GM12878 (cell line): ENCODE measurements around the gene TMEM132C. TPM values are rescaled to one million over a fixed set of nuclear protein-coding genes. Genes with fewer than 3 reads are reported as not detected.

Experiments used
- ATAC-seq: fragments of 200-7000 bp; cut with Tn5 transposase; 3 replicates; pipeline ENCODE4 v1.9.1; 2020; ENCODE audit warnings: mild to moderate bottlenecking, moderate library complexity
- BruUV-seq: library from RNA; stranded (reverse); fragments of 400-500 nt; replicated peaks from 2 replicates; lab custom pipeline; 2021; lab: Mats Ljungman, UMichigan
- CTCF ChIA-PET: fragments of 300-600 bp; sonication (Branson Sonifier 250); formaldehyde crosslinking; extraction: SDS; loops from one replicate; lab custom pipeline; 2021; ENCODE audit warnings: inconsistent platforms; lab: Yijun Ruan, JAX
- POLR2A ChIA-PET: fragments of 350-600 bp; formaldehyde crosslinking; extraction: SDS; loops from one replicate; lab custom pipeline; 2021; ENCODE audit warnings: inconsistent platforms; lab: Charles Lee
- RAD21 ChIA-PET: fragments of 300-600 bp; sonication (Branson Sonifier 250); formaldehyde crosslinking; loops from one replicate; lab custom pipeline; 2023; ENCODE audit warnings: antibody characterized with exemption; ENCODE audit not compliant: unreplicated experiment; lab: Charles Lee
- SMC1A ChIA-PET: fragments of 300-600 bp; sonication (Branson Sonifier 250); formaldehyde crosslinking; loops from one replicate; lab custom pipeline; 2023; ENCODE audit not compliant: unreplicated experiment, uncharacterized antibody; lab: Charles Lee
- DNase-seq: peaks from one replicate; pipeline ENCODE4 v3.0.0-alpha.2; 2011; ENCODE audit warnings: low read depth, low spot score
- FAIRE-seq: peaks from 3 replicates; lab custom pipeline; 2011; peaks lifted over from hg19 to GRCh38; lab: Jason Lieb, UNC
- H2AFZ ChIP-seq: 2 replicates; pipeline ENCODE4 v1.6.0; 2011; ENCODE audit warnings: low read depth, low read length, control low read depth; ENCODE audit not compliant: control insufficient read depth
- H3K27ac ChIP-seq: 2 replicates; pipeline ENCODE4 v1.5.1; 2011; ENCODE audit warnings: control low read depth; ENCODE audit not compliant: control insufficient read depth, insufficient read depth
- H3K27me3 ChIP-seq, 2 experiments: replicated peaks in 1 of 2; 2 replicates each; pipeline versions ENCODE4 v1.6.0 to v1.6.1; 2011; ENCODE audit warnings: low read length in 1 of 2; ENCODE audit not compliant: control insufficient read depth in 2 of 2, insufficient read depth in 2 of 2
- H3K36me3 ChIP-seq, 2 experiments: 2 replicates each; pipeline ENCODE4 v1.5.1; 2011; ENCODE audit warnings: low read length in 1 of 2; ENCODE audit not compliant: control insufficient read depth in 2 of 2, insufficient read depth in 2 of 2
- H3K4me1 ChIP-seq: 2 replicates; pipeline ENCODE4 v1.6.1; 2011; ENCODE audit warnings: mild to moderate bottlenecking, low read length, moderate library complexity, mixed read lengths; ENCODE audit not compliant: control insufficient read depth, insufficient read depth
- H3K4me2 ChIP-seq: 2 replicates; pipeline ENCODE4 v1.6.0; 2011; ENCODE audit warnings: control low read depth; ENCODE audit not compliant: control insufficient read depth, insufficient read depth
- H3K4me3 ChIP-seq: fragments of 200-600 bp; sonication (generic); 2 replicates; pipeline ENCODE4 v1.5.1; 2016
- H3K79me2 ChIP-seq: 2 replicates; pipeline ENCODE4 v1.6.0; 2011; ENCODE audit warnings: low read length; ENCODE audit not compliant: control insufficient read depth, insufficient read depth
- H3K9ac ChIP-seq: 2 replicates; pipeline ENCODE4 v1.8.0; 2011; ENCODE audit warnings: low read length, control low read depth, mixed read lengths; ENCODE audit not compliant: control insufficient read depth, insufficient read depth
- H3K9me3 ChIP-seq: replicated peaks from 3 replicates; pipeline ENCODE4 v1.5.1; 2011; ENCODE audit warnings: mild to moderate bottlenecking, low read length; ENCODE audit not compliant: control insufficient read depth, insufficient read depth
- H4K20me1 ChIP-seq: 2 replicates; pipeline ENCODE4 v1.6.0; 2011; ENCODE audit not compliant: control insufficient read depth, insufficient read depth
- BCL11A ChIP-seq: IDR thresholded peaks from 2 replicates; pipeline ENCODE4 v1.6.1; 2011; ENCODE audit warnings: low read depth, low read length
- CHD4 ChIP-seq: fragments of 200-600 bp; sonication (generic); IDR thresholded peaks from 2 replicates; pipeline ENCODE4 v1.6.1; 2016; ENCODE audit warnings: mild to moderate bottlenecking
- EGR1 ChIP-seq, 2 experiments: IDR thresholded peaks; 1 replicate in 1 of 2; 2 replicates in 1 of 2; pipeline ENCODE4 v1.6.1; 2011 to 2012; ENCODE audit warnings: low read depth in 2 of 2, low read length in 2 of 2, borderline replicate concordance in 1 of 2, mild to moderate bottlenecking in 1 of 2, moderate library complexity in 1 of 2
- KLF5 ChIP-seq: fragments of 450-650 bp; IDR thresholded peaks from 2 replicates; pipeline ENCODE4 v1.6.1; 2014; ENCODE audit warnings: mild to moderate bottlenecking; ENCODE audit not compliant: partially characterized antibody
- RAD51 ChIP-seq: fragments of 450-650 bp; IDR thresholded peaks from 2 replicates; pipeline ENCODE4 v1.6.1; 2016; ENCODE audit warnings: moderate library complexity, mild to moderate bottlenecking, inconsistent platforms
- TBL1XR1 ChIP-seq: IDR thresholded peaks from 2 replicates; pipeline ENCODE4 v1.6.1; 2012; ENCODE audit warnings: low read depth, low read length, improper control_type of control experiment
- YBX1 ChIP-seq: fragments of 450-650 bp; IDR thresholded peaks from 2 replicates; pipeline ENCODE4 v1.6.1; 2016; ENCODE audit warnings: antibody characterized with exemption
- WGBS: methylation state at CpG from one replicate; pipeline ENCODE4 v1.1.6; 2016; ENCODE audit warnings: low lambda C conversion rate; ENCODE audit not compliant: insufficient replicate concordance, insufficient coverage; ENCODE audit errors: missing lambda C conversion rate; 5-methylcytosine and 5-hydroxymethylcytosine counted together
- in situ Hi-C: fragments of 300-500 bp; cut with MboI; formaldehyde crosslinking; loops from 9 replicates; pipeline ENCODE4 v1.14.3; 2018; ENCODE audit warnings: mixed read lengths
- intact Hi-C: fragments of 100-400 bp; cut with micrococcal nuclease; formaldehyde crosslinking; loops from one replicate; pipeline ENCODE4 v1.14.2; 2022; ENCODE audit not compliant: unreplicated experiment
- polyA plus RNA-seq, 11 experiments: library from polyadenylated mRNA; depleted of rRNA in 4 of 11; unstranded in 6 of 11; stranded (reverse) in 5 of 11; fragments of >200 nt; fragmentation: Nextera tagmentation in 4 of 11; fragmentation: Illumina TruSeq in 1 of 11; extraction: Ambion mirVana in 4 of 11; extraction: Trizol in 1 of 11; gene quantifications; 1 replicate in 1 of 11; 2 replicates in 10 of 11; pipeline versions ENCODE4 v1.2.1 to v1.2.3, GENCODE V29; 2011 to 2016; ENCODE audit warnings: inconsistent platforms in 2 of 11, missing spikeins in 2 of 11, low read depth in 1 of 11
- total RNA-seq, 4 experiments: library from RNA; depleted of rRNA in 3 of 4; stranded (reverse); fragments of >200 nt in 3 of 4; fragmentation: Illumina TruSeq in 1 of 4; extraction: Trizol in 1 of 4; gene quantifications; 2 replicates each; pipeline versions ENCODE4 v1.2.1 to v1.2.3, GENCODE V29; 2013 to 2021
- TF ChIP-seq, protein P1 (sequence below): IDR thresholded peaks from 2 replicates; pipeline ENCODE4 v1.6.1; 2012; ENCODE audit warnings: low read depth, low read length, improper control_type of control experiment
- TF ChIP-seq, protein P2 (sequence below): fragments of 450-650 bp; IDR thresholded peaks from 2 replicates; pipeline ENCODE4 v1.6.1; 2014; ENCODE audit warnings: mild to moderate bottlenecking

Gene TMEM132C
- total and polyA plus RNA-seq, 10 of the 15 experiments (the other 5 are each of a cell fraction or from before 2014, with no cell fraction given) = not detected

DNA sequence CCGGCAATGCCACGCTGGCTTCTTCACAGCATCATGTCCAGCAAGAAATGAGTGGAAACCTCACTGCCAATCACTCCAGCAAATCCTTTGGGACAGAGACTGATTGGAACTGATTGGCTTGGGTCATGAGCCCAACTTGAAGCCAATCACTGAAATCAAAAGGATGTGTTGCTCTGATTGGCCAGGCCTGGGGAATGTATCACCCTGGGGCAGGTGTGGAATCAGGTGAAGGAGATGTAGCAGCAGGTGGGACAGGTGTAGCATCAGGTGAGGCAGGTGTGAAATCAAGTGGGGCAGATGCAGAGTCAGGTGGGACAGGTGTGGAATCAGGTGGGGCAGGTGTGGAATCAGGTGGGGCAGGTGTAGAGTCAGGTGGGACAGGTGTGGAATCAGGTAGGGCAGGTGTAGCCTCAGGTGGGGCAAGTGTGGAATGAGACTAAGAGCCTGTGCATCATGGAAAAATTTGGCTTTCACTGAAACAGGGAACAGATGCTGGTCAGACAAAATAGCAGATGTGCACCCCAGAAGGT, 350.4 kb downstream of the TMEM132C start:
- ChIA-PET RAD21 (no interaction called here), POLR2A (no interaction called here), SMC1A (no interaction called here), CTCF (no interaction called here)
- no peak overlapping the region for H2AFZ ChIP-seq
- H3K27ac ChIP-seq = no peak overlapping the region
- FAIRE-seq (no peak), ATAC-seq (no peak), DNase-seq (no peak)
- no TSS peak for BruUV-seq
- no peaks in the 10 kb centered on the region for H3K9me3 ChIP-seq
- TF ChIP-seq YBX1 = no peak
- TF ChIP-seq CHD4 = no peak
- TF ChIP-seq BCL11A = no peak
- TF ChIP-seq RAD51 = no peak
- TF ChIP-seq, protein P1, sequence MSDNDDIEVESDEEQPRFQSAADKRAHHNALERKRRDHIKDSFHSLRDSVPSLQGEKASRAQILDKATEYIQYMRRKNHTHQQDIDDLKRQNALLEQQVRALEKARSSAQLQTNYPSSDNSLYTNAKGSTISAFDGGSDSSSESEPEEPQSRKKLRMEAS = no peak
- TF ChIP-seq, protein P2, sequence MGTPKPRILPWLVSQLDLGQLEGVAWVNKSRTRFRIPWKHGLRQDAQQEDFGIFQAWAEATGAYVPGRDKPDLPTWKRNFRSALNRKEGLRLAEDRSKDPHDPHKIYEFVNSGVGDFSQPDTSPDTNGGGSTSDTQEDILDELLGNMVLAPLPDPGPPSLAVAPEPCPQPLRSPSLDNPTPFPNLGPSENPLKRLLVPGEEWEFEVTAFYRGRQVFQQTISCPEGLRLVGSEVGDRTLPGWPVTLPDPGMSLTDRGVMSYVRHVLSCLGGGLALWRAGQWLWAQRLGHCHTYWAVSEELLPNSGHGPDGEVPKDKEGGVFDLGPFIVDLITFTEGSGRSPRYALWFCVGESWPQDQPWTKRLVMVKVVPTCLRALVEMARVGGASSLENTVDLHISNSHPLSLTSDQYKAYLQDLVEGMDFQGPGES = no peak
- no peak for TF ChIP-seq EGR1 (IDR thresholded peaks at IDR 0.05; ENCODE audit: borderline replicate concordance in 1 of 2, low read depth in 2 of 2, low read length in 2 of 2)
- no peak for TF ChIP-seq KLF5
- TF ChIP-seq TBL1XR1 = no peak
- no peaks in the 10 kb centered on the region; a peak in 1 of 4 replicates for H3K27me3 ChIP-seq
- H3K79me2 ChIP-seq = no peaks in the 10 kb centered on the region
- no peak overlapping the region for H3K4me3 ChIP-seq
- no peaks in the 10 kb centered on the region for H3K4me1 ChIP-seq
- no peaks in the 10 kb centered on the region for H3K36me3 ChIP-seq
- 21% methylated on average over 2 of the region's 2 CpGs for WGBS
- no peaks in the 10 kb centered on the region for H4K20me1 ChIP-seq
- in situ Hi-C loops (no loop called here), intact Hi-C loops (no loop called here)
- no peak overlapping the region for H3K9ac ChIP-seq
- H3K4me2 ChIP-seq = no peak overlapping the region
